H1 (cell line): ENCODE results near the gene GPC6. TPM values are rescaled to one million over a fixed set of nuclear protein-coding genes. Genes with fewer than 3 reads are reported as not detected.

Experiments used
- CTCF ChIA-PET: fragments of 300-600 bp; sonication (Branson Sonifier 250); formaldehyde crosslinking; loops from one replicate; lab custom pipeline; 2021; ENCODE audit not compliant: partially characterized antibody; lab: Charles Lee
- POLR2A ChIA-PET: fragments of 300-600 bp; sonication (Branson Sonifier 250); formaldehyde crosslinking; loops from one replicate; lab custom pipeline; 2021; ENCODE audit warnings: inconsistent platforms; ENCODE audit not compliant: partially characterized antibody; lab: Charles Lee
- DNase-seq, 2 experiments: peaks; one replicate each; pipeline versions ENCODE4 v3.0.0 to v3.0.0-alpha.2; 2010 to 2022; ENCODE audit warnings: low spot score in 2 of 2, low read depth in 1 of 2, mixed read lengths in 1 of 2
- FAIRE-seq: peaks from 2 replicates; lab custom pipeline; 2011; peaks lifted over from hg19 to GRCh38; lab: Jason Lieb, UNC
- H2AFZ ChIP-seq: 2 replicates; pipeline ENCODE4 v1.8.1; 2012; ENCODE audit warnings: low read length, inconsistent platforms
- H2AK5ac ChIP-seq: 2 replicates; pipeline ENCODE4 v1.6.1; 2013; ENCODE audit warnings: low read depth, low read length
- H2BK120ac ChIP-seq: replicated peaks from 2 replicates; pipeline ENCODE3; 2013; ENCODE audit warnings: low read depth, low read length, inconsistent platforms
- H2BK12ac ChIP-seq: 2 replicates; pipeline ENCODE4 v1.6.1; 2013; ENCODE audit warnings: low read depth, low read length
- H2BK15ac ChIP-seq: 2 replicates; pipeline ENCODE4 v1.6.1; 2013; ENCODE audit warnings: low read length
- H2BK20ac ChIP-seq: 2 replicates; pipeline ENCODE4 v1.6.1; 2013; ENCODE audit warnings: low read length
- H2BK5ac ChIP-seq: 2 replicates; pipeline ENCODE4 v1.6.1; 2013; ENCODE audit warnings: low read depth, low read length
- H3K14ac ChIP-seq: 2 replicates; pipeline ENCODE4 v1.6.1; 2013; ENCODE audit warnings: inconsistent platforms; ENCODE audit not compliant: insufficient read length
- H3K18ac ChIP-seq: 2 replicates; pipeline ENCODE4 v1.6.1; 2013; ENCODE audit warnings: low read length; ENCODE audit errors: extremely low read depth
- H3K23ac ChIP-seq: 2 replicates; pipeline ENCODE4 v1.6.1; 2013; ENCODE audit warnings: inconsistent platforms; ENCODE audit not compliant: insufficient read length
- H3K23me2 ChIP-seq: 2 replicates; pipeline ENCODE4 v1.6.1; 2013; ENCODE audit warnings: low read depth, low read length
- H3K27ac ChIP-seq: 2 replicates; pipeline ENCODE4 v1.6.1; 2011; ENCODE audit warnings: low read depth, low read length, inconsistent platforms
- H3K27me3 ChIP-seq, 4 experiments: replicated peaks in 1 of 4; 1 replicate in 1 of 4; 2 replicates in 3 of 4; pipeline versions ENCODE4 v1.6.1 to v1.8.1; 2011 to 2013; ENCODE audit warnings: low read length in 3 of 4, mild to moderate bottlenecking in 3 of 4, inconsistent platforms in 2 of 4, mixed read lengths in 2 of 4, moderate library complexity in 1 of 4; ENCODE audit not compliant: control insufficient read depth in 3 of 4, insufficient read depth in 3 of 4; ENCODE audit errors: extremely low read depth in 1 of 4
- H3K36me3 ChIP-seq, 4 experiments: 2 replicates each; pipeline versions ENCODE4 v1.6.1 to v1.8.1; 2011 to 2013; ENCODE audit warnings: mild to moderate bottlenecking in 4 of 4, low read length in 3 of 4, moderate library complexity in 2 of 4, control low read depth in 1 of 4, inconsistent platforms in 1 of 4; ENCODE audit not compliant: insufficient read depth in 4 of 4, control insufficient read depth in 2 of 4
- H3K4ac ChIP-seq: replicated peaks from 2 replicates; pipeline ENCODE3; 2013; ENCODE audit warnings: low read length, low read depth, mixed read lengths, inconsistent platforms; ENCODE audit not compliant: insufficient read length
- H3K4me1 ChIP-seq, 4 experiments: replicated peaks in 1 of 4; 1 replicate in 1 of 4; 2 replicates in 3 of 4; pipeline versions ENCODE4 v1.6.1 to v1.8.1; 2011 to 2013; ENCODE audit warnings: low read length in 3 of 4, inconsistent platforms in 2 of 4, mixed read lengths in 1 of 4; ENCODE audit not compliant: insufficient read depth in 4 of 4, control insufficient read depth in 3 of 4
- H3K4me2 ChIP-seq, 2 experiments: 2 replicates each; pipeline versions ENCODE4 v1.6.1 to v1.8.1; 2011 to 2013; ENCODE audit warnings: low read depth in 2 of 2, low read length in 2 of 2, control low read depth in 1 of 2, inconsistent platforms in 1 of 2, mild to moderate bottlenecking in 1 of 2; ENCODE audit not compliant: insufficient read depth in 1 of 2
- H3K4me3 ChIP-seq, 4 experiments: fragments of 200-600, 300-600 bp in 1 of 4; sonication (generic), shearing (Covaris generic), sonication (Bioruptor Twin) in 1 of 4; 2 replicates each; pipeline versions ENCODE4 v1.5.1 to v1.8.1; 2011 to 2016; ENCODE audit warnings: low read length in 4 of 4, low read depth in 3 of 4, control low read depth in 2 of 4, inconsistent platforms in 2 of 4, mild to moderate bottlenecking in 2 of 4, mixed read lengths in 1 of 4, moderate library complexity in 1 of 4; ENCODE audit not compliant: insufficient read depth in 2 of 4; ENCODE audit errors: extremely low read depth in 1 of 4
- H3K56ac ChIP-seq: replicated peaks from 2 replicates; pipeline ENCODE3; 2013; ENCODE audit warnings: low read depth, mild to moderate bottlenecking, mixed read lengths, low read length, inconsistent platforms; ENCODE audit not compliant: insufficient read length
- H3K79me1 ChIP-seq: 2 replicates; pipeline ENCODE4 v1.6.1; 2013; ENCODE audit warnings: low read depth, low read length, control low read depth
- H3K79me2 ChIP-seq, 2 experiments: 2 replicates each; pipeline versions ENCODE4 v1.6.1 to v1.8.1; 2012 to 2013; ENCODE audit warnings: low read length in 2 of 2, mild to moderate bottlenecking in 2 of 2, inconsistent platforms in 1 of 2; ENCODE audit not compliant: insufficient read depth in 2 of 2, control insufficient read depth in 1 of 2
- H3K9ac ChIP-seq, 4 experiments: replicated peaks in 1 of 4; 1 replicate in 1 of 4; 2 replicates in 3 of 4; pipeline versions ENCODE4 v1.6.1 to v1.8.1; 2011 to 2013; ENCODE audit warnings: low read depth in 3 of 4, low read length in 3 of 4, control low read depth in 2 of 4, mild to moderate bottlenecking in 2 of 4, moderate library complexity in 2 of 4, inconsistent platforms in 1 of 4; ENCODE audit errors: extremely low read depth in 1 of 4
- H3K9me3 ChIP-seq, 2 experiments: 2 replicates each; pipeline versions ENCODE4 v1.6.1 to v1.8.1; 2012 to 2013; ENCODE audit warnings: mild to moderate bottlenecking in 2 of 2, moderate library complexity in 2 of 2, control low read depth in 1 of 2, inconsistent platforms in 1 of 2, low read depth in 1 of 2, low read length in 1 of 2, mixed read lengths in 1 of 2; ENCODE audit not compliant: insufficient read depth in 2 of 2
- H4K20me1 ChIP-seq, 2 experiments: replicated peaks in 1 of 2; 2 replicates each; pipeline versions ENCODE3 to v1.8.1; 2011 to 2013; ENCODE audit warnings: inconsistent platforms in 2 of 2, low read length in 2 of 2, mild to moderate bottlenecking in 1 of 2; ENCODE audit not compliant: insufficient read depth in 2 of 2, control insufficient read depth in 1 of 2
- H4K5ac ChIP-seq: 2 replicates; pipeline ENCODE4 v1.6.1; 2013; ENCODE audit warnings: low read length, low read depth, mixed read lengths, inconsistent platforms; ENCODE audit not compliant: insufficient read length
- H4K8ac ChIP-seq: 2 replicates; pipeline ENCODE4 v1.8.0; 2013; ENCODE audit warnings: mild to moderate bottlenecking, moderate library complexity, low read length, inconsistent platforms; ENCODE audit not compliant: insufficient read depth; ENCODE audit errors: extremely low read depth
- H4K91ac ChIP-seq: replicated peaks from 2 replicates; pipeline ENCODE3; 2013; ENCODE audit warnings: low read length, mixed read lengths, inconsistent platforms; ENCODE audit not compliant: insufficient read length
- ASH2L ChIP-seq: fragments of 200-600, 300-600 bp; sonication (generic); IDR thresholded peaks from one replicate; pipeline ENCODE4 v1.7.1; 2017; ENCODE audit warnings: low read length
- ATF3 ChIP-seq: IDR thresholded peaks from 2 replicates; pipeline ENCODE4 v1.6.1; 2011; ENCODE audit warnings: low read depth, mild to moderate bottlenecking, low read length; ENCODE audit not compliant: insufficient read depth
- CHD1 ChIP-seq: IDR thresholded peaks from 2 replicates; pipeline ENCODE4 v1.6.1; 2012; ENCODE audit warnings: low read depth, low read length, improper control_type of control experiment
- CREB1 ChIP-seq: IDR thresholded peaks from 2 replicates; pipeline ENCODE4 v1.6.1; 2012; ENCODE audit warnings: inconsistent platforms
- GABPA ChIP-seq: IDR thresholded peaks from 2 replicates; pipeline ENCODE4 v1.6.1; 2011; ENCODE audit warnings: mild to moderate bottlenecking, low read length, moderate library complexity, borderline replicate concordance; ENCODE audit not compliant: insufficient read depth
- HDAC6 ChIP-seq: IDR thresholded peaks from one replicate; pipeline ENCODE4 v1.7.1; 2012; ENCODE audit warnings: low read depth, mild to moderate bottlenecking, inconsistent platforms, low read length, moderate library complexity
- KDM5A ChIP-seq: fragments of 200-600 bp; IDR thresholded peaks from 2 replicates; pipeline ENCODE4 v1.7.1; 2012; ENCODE audit warnings: mild to moderate bottlenecking, low read length, inconsistent platforms, mixed read lengths
- NANOG ChIP-seq: IDR thresholded peaks from 2 replicates; pipeline ENCODE4 v1.6.1; 2011; ENCODE audit warnings: low read length, low read depth, mild to moderate bottlenecking, inconsistent platforms; ENCODE audit not compliant: insufficient read depth, poor library complexity, severe bottlenecking
- PHF8 ChIP-seq: fragments of 200-600 bp; sonication (generic); conservative IDR thresholded peaks from 2 replicates; pipeline ENCODE4 v1.7.1; 2012; ENCODE audit warnings: low read depth, mild to moderate bottlenecking, inconsistent platforms, low read length, moderate library complexity
- POU5F1 ChIP-seq: IDR thresholded peaks from 2 replicates; pipeline ENCODE4 v1.6.1; 2011; ENCODE audit warnings: low read depth, mild to moderate bottlenecking, low read length, moderate library complexity
- RAD21 ChIP-seq, 2 experiments: IDR thresholded peaks in 1 of 2; conservative IDR thresholded peaks in 1 of 2; 2 replicates each; pipeline ENCODE4 v1.6.1; 2011; ENCODE audit warnings: low read depth in 2 of 2, low read length in 2 of 2, improper control_type of control experiment in 1 of 2, inconsistent platforms in 1 of 2, mild to moderate bottlenecking in 1 of 2, moderate library complexity in 1 of 2
- RXRA ChIP-seq: IDR thresholded peaks from 2 replicates; pipeline ENCODE4 v1.6.1; 2011; ENCODE audit warnings: low read depth, mild to moderate bottlenecking, low read length, moderate library complexity; ENCODE audit not compliant: insufficient read depth
- SIX5 ChIP-seq: IDR thresholded peaks from 2 replicates; pipeline ENCODE4 v1.6.1; 2011; ENCODE audit warnings: mild to moderate bottlenecking, low read depth, low read length
- SRF ChIP-seq: IDR thresholded peaks from 2 replicates; pipeline ENCODE4 v1.6.1; 2011; ENCODE audit warnings: mild to moderate bottlenecking, low read depth, low read length, moderate library complexity
- YY1 ChIP-seq: IDR thresholded peaks from 2 replicates; pipeline ENCODE4 v1.6.1; 2011; ENCODE audit warnings: low read depth, mild to moderate bottlenecking, low read length
- WGBS, 2 experiments: shearing (Covaris generic) in 1 of 2; methylation state at CpG; one replicate each; pipeline versions ENCODE4 v1.1.6 to v1.1.7; 2013 to 2015; ENCODE audit warnings: low lambda C conversion rate in 2 of 2, mixed read lengths in 2 of 2, inconsistent platforms in 1 of 2, low coverage in 1 of 2, missing lambda C conversion rate in 1 of 2; ENCODE audit not compliant: insufficient replicate concordance in 2 of 2, insufficient coverage in 1 of 2, insufficient read length in 1 of 2; ENCODE audit errors: extremely low coverage in 1 of 2, missing lambda C conversion rate in 1 of 2; 5-methylcytosine and 5-hydroxymethylcytosine counted together
- polyA plus RNA-seq, 7 experiments: library from polyadenylated mRNA; depleted of rRNA in 3 of 7; stranded (reverse) in 5 of 7; unstranded in 2 of 7; fragments of >200 nt in 5 of 7; fragments of 200-250 nt in 2 of 7; gene quantifications; 1 replicate in 5 of 7; 2 replicates in 1 of 7; 4 replicates in 1 of 7; pipeline versions ENCODE4 v1.2.1 to v1.2.3, GENCODE V29; 2011 to 2013; ENCODE audit warnings: missing spikeins in 2 of 7, mixed read lengths in 2 of 7
- total RNA-seq: library from RNA; stranded (reverse); fragmentation: NEBNext Ultra II Directional; extraction: Animal tissue kit (Norgen Biotek cat#: 25700); gene quantifications from 2 replicates; pipeline ENCODE4 v1.2.1, GENCODE V29; 2021

The GPC6 gene
- total and polyA plus RNA-seq, 2 of the 8 experiments (the other 6 are each of a cell fraction or from before 2014, with no cell fraction given) = 5.4 to 12.0 TPM

GRCh38 chr13:93284064-93284463 is 57.5 kb downstream of the GPC6 start:
- Histone ChIP-seq H3K27ac (no peak overlapping the region), H4K8ac (no peak overlapping the region), H3K4me2 (no peak overlapping the region), H3K79me1 (no peaks in the 10 kb centered on the region; the same call in 1 of the 2 replicates), H2BK12ac (no peak overlapping the region), H4K5ac (no peak overlapping the region), H3K14ac (no peak overlapping the region), H3K4ac (no peak overlapping the region), H3K79me2 (no peaks in the 10 kb centered on the region; a peak in 1 of 4 replicates), H3K4me1 (peaks cover 0 to 15% (median 5%) of the 10 kb centered on the region in 4 experiments; a peak in 4 of 7 replicates), H2AFZ (no peak overlapping the region), H2BK5ac (no peak overlapping the region), H2AK5ac (no peak overlapping the region), H3K23ac (no peak overlapping the region), H3K9ac (no peak overlapping the region), H4K91ac (no peak overlapping the region), H2BK15ac (no peak overlapping the region), H2BK120ac (no peak overlapping the region), H3K4me3 (no peak overlapping the region), H3K56ac (no peak overlapping the region), H3K18ac (no peak overlapping the region), H3K9me3 (no peaks in the 10 kb centered on the region), H2BK20ac (no peak overlapping the region), H3K36me3 (no peaks in the 10 kb centered on the region), H3K23me2 (no peaks in the 10 kb centered on the region), H3K27me3 (no peaks in the 10 kb centered on the region), H4K20me1 (no peaks in the 10 kb centered on the region)
- 89% methylated on average over 1 of the region's 1 CpG; no CpG with 5 or more reads in 1 of the 2 experiments for WGBS, 2 experiments
- no peak for DNase-seq
- POLR2A ChIA-PET = no interaction called here
- no peak for FAIRE-seq
- CTCF ChIA-PET = no interaction called here
- no peak for TF ChIP-seq CHD1
- TF ChIP-seq RXRA = no peak
- no peak for TF ChIP-seq CREB1
- TF ChIP-seq HDAC6 = no peak
- TF ChIP-seq PHF8 = no peak
- no peak for TF ChIP-seq SRF
- no peak for TF ChIP-seq ASH2L
- no peak for TF ChIP-seq RAD21 (IDR thresholded peaks at IDR 0.05 in 1 of 2, conservative IDR thresholded peaks at IDR 0.05 in 1 of 2; ENCODE audit: low read depth in 2 of 2, low read length in 2 of 2)
- TF ChIP-seq YY1 = no peak
- TF ChIP-seq KDM5A = no peak
- TF ChIP-seq SIX5 = no peak
- TF ChIP-seq ATF3 = no peak
- TF ChIP-seq NANOG = no peak
- TF ChIP-seq POU5F1 = no peak
- no peak for TF ChIP-seq GABPA
